Lower leg skin (tissue), 3 donors: ENCODE results near the gene GPR45.

ENCODE experiments used
- CTCF ChIP-seq, 3 donors: fragments of 450-650 bp; IDR thresholded peaks; one replicate each; pipeline ENCODE4 v1.5.1; 2016; ENCODE audit warnings: antibody characterized with exemption in 3 of 3, mild to moderate bottlenecking in 3 of 3, moderate library complexity in 2 of 3
- POLR2A ChIP-seq, 2 donors: fragments of 450-650 bp; IDR thresholded peaks; one replicate each; pipeline ENCODE4 v1.6.1; 2016 to 2017; ENCODE audit warnings: antibody characterized with exemption in 2 of 2, mild to moderate bottlenecking in 1 of 2, moderate library complexity in 1 of 2

DNA sequence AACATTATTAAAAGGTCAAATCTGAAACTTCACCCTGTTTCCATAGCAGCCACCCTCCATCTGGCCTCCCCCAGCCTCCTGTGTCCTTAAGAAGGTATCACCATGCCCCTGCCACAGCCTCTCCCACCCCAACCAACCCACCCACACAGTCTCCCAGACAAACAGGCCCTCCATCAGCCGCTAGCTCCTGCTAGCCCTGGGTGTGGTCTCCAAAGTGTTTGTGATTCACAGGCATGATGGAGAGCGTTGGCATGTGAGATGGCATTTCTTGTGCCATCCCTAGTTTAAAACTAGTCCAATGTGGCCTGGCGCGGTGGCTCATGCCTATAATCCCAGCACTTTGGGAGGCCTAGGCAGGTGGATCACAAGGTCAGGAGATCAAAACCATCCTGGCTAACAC, 44.9 kb upstream of the GPR45 start:
- TF ChIP-seq CTCF (IDR thresholded peaks at IDR 0.05): no peak
- no peak for TF ChIP-seq POLR2A (IDR thresholded peaks at IDR 0.05)
